GM12878 (cell line): ENCODE measurements around the gene DOCK7. TPM values are rescaled to one million over a fixed set of nuclear protein-coding genes. Genes with fewer than 3 reads are reported as not detected.

ENCODE experiments used
- ATAC-seq: fragments of 200-7000 bp; cut with Tn5 transposase; 3 replicates; pipeline ENCODE4 v1.9.1; 2020; ENCODE audit warnings: mild to moderate bottlenecking, moderate library complexity
- BruUV-seq: library from RNA; stranded (reverse); fragments of 400-500 nt; replicated peaks from 2 replicates; lab custom pipeline; 2021; lab: Mats Ljungman, UMichigan
- CTCF ChIA-PET: fragments of 300-600 bp; sonication (Branson Sonifier 250); formaldehyde crosslinking; extraction: SDS; loops from one replicate; lab custom pipeline; 2021; ENCODE audit warnings: inconsistent platforms; lab: Yijun Ruan, JAX
- POLR2A ChIA-PET: fragments of 350-600 bp; formaldehyde crosslinking; extraction: SDS; loops from one replicate; lab custom pipeline; 2021; ENCODE audit warnings: inconsistent platforms; lab: Charles Lee
- RAD21 ChIA-PET: fragments of 300-600 bp; sonication (Branson Sonifier 250); formaldehyde crosslinking; loops from one replicate; lab custom pipeline; 2023; ENCODE audit warnings: antibody characterized with exemption; ENCODE audit not compliant: unreplicated experiment; lab: Charles Lee
- SMC1A ChIA-PET: fragments of 300-600 bp; sonication (Branson Sonifier 250); formaldehyde crosslinking; loops from one replicate; lab custom pipeline; 2023; ENCODE audit not compliant: unreplicated experiment, uncharacterized antibody; lab: Charles Lee
- DNase-seq: peaks from one replicate; pipeline ENCODE4 v3.0.0-alpha.2; 2011; ENCODE audit warnings: low read depth, low spot score
- FAIRE-seq: peaks from 3 replicates; lab custom pipeline; 2011; peaks lifted over from hg19 to GRCh38; lab: Jason Lieb, UNC
- H2AFZ ChIP-seq: 2 replicates; pipeline ENCODE4 v1.6.0; 2011; ENCODE audit warnings: low read depth, low read length, control low read depth; ENCODE audit not compliant: control insufficient read depth
- H3K27ac ChIP-seq: 2 replicates; pipeline ENCODE4 v1.5.1; 2011; ENCODE audit warnings: control low read depth; ENCODE audit not compliant: control insufficient read depth, insufficient read depth
- H3K27me3 ChIP-seq, 2 experiments: replicated peaks in 1 of 2; 2 replicates each; pipeline versions ENCODE4 v1.6.0 to v1.6.1; 2011; ENCODE audit warnings: low read length in 1 of 2; ENCODE audit not compliant: control insufficient read depth in 2 of 2, insufficient read depth in 2 of 2
- H3K36me3 ChIP-seq, 2 experiments: 2 replicates each; pipeline ENCODE4 v1.5.1; 2011; ENCODE audit warnings: low read length in 1 of 2; ENCODE audit not compliant: control insufficient read depth in 2 of 2, insufficient read depth in 2 of 2
- H3K4me1 ChIP-seq: 2 replicates; pipeline ENCODE4 v1.6.1; 2011; ENCODE audit warnings: mild to moderate bottlenecking, low read length, moderate library complexity, mixed read lengths; ENCODE audit not compliant: control insufficient read depth, insufficient read depth
- H3K4me2 ChIP-seq: 2 replicates; pipeline ENCODE4 v1.6.0; 2011; ENCODE audit warnings: control low read depth; ENCODE audit not compliant: control insufficient read depth, insufficient read depth
- H3K4me3 ChIP-seq: fragments of 200-600 bp; sonication (generic); 2 replicates; pipeline ENCODE4 v1.5.1; 2016
- H3K79me2 ChIP-seq: 2 replicates; pipeline ENCODE4 v1.6.0; 2011; ENCODE audit warnings: low read length; ENCODE audit not compliant: control insufficient read depth, insufficient read depth
- H3K9ac ChIP-seq: 2 replicates; pipeline ENCODE4 v1.8.0; 2011; ENCODE audit warnings: low read length, control low read depth, mixed read lengths; ENCODE audit not compliant: control insufficient read depth, insufficient read depth
- H3K9me3 ChIP-seq: replicated peaks from 3 replicates; pipeline ENCODE4 v1.5.1; 2011; ENCODE audit warnings: mild to moderate bottlenecking, low read length; ENCODE audit not compliant: control insufficient read depth, insufficient read depth
- H4K20me1 ChIP-seq: 2 replicates; pipeline ENCODE4 v1.6.0; 2011; ENCODE audit not compliant: control insufficient read depth, insufficient read depth
- BMI1 ChIP-seq: fragments of 450-650 bp; IDR thresholded peaks from 2 replicates; pipeline ENCODE4 v1.6.1; 2016; ENCODE audit warnings: mild to moderate bottlenecking, moderate library complexity, borderline replicate concordance
- CBFB ChIP-seq: IDR thresholded peaks from 2 replicates; pipeline ENCODE4 v1.6.1; 2016; ENCODE audit warnings: antibody characterized with exemption, low read depth
- GATAD2B ChIP-seq: fragments of 450-650 bp; conservative IDR thresholded peaks from 2 replicates; pipeline ENCODE4 v1.6.1; 2017; ENCODE audit warnings: low read depth, mild to moderate bottlenecking, moderate library complexity
- IKZF1 ChIP-seq: fragments of 450-650 bp; conservative IDR thresholded peaks from 2 replicates; pipeline ENCODE4 v1.6.1; 2017; ENCODE audit warnings: antibody characterized with exemption, mild to moderate bottlenecking
- NBN ChIP-seq: fragments of 450-650 bp; IDR thresholded peaks from 2 replicates; pipeline ENCODE4 v1.6.1; 2016
- POU2F2 ChIP-seq: IDR thresholded peaks from 3 replicates; pipeline ENCODE4 v1.6.1; 2011; ENCODE audit warnings: low read depth, mild to moderate bottlenecking, low read length, borderline replicate concordance
- SMAD1 ChIP-seq: fragments of 450-650 bp; IDR thresholded peaks from 2 replicates; pipeline ENCODE4 v1.6.1; 2018; ENCODE audit warnings: mild to moderate bottlenecking, low read depth; ENCODE audit not compliant: partially characterized antibody
- YY1 ChIP-seq: IDR thresholded peaks from 2 replicates; pipeline ENCODE4 v1.6.1; 2011; ENCODE audit warnings: low read depth, mild to moderate bottlenecking, low read length
- ZBTB40 ChIP-seq: fragments of 450-650 bp; IDR thresholded peaks from 2 replicates; pipeline ENCODE4 v1.6.1; 2016; ENCODE audit warnings: mild to moderate bottlenecking, moderate library complexity, borderline replicate concordance
- ZNF217 ChIP-seq: fragments of 450-650 bp; IDR thresholded peaks from 2 replicates; pipeline ENCODE4 v1.6.1; 2017; ENCODE audit warnings: antibody characterized with exemption, mild to moderate bottlenecking
- WGBS: methylation state at CpG from one replicate; pipeline ENCODE4 v1.1.6; 2016; ENCODE audit warnings: low lambda C conversion rate; ENCODE audit not compliant: insufficient replicate concordance, insufficient coverage; ENCODE audit errors: missing lambda C conversion rate; 5-methylcytosine and 5-hydroxymethylcytosine counted together
- in situ Hi-C: fragments of 300-500 bp; cut with MboI; formaldehyde crosslinking; loops from 9 replicates; pipeline ENCODE4 v1.14.3; 2018; ENCODE audit warnings: mixed read lengths
- intact Hi-C: fragments of 100-400 bp; cut with micrococcal nuclease; formaldehyde crosslinking; loops from one replicate; pipeline ENCODE4 v1.14.2; 2022; ENCODE audit not compliant: unreplicated experiment
- polyA plus RNA-seq, 11 experiments: library from polyadenylated mRNA; depleted of rRNA in 4 of 11; unstranded in 6 of 11; stranded (reverse) in 5 of 11; fragments of >200 nt; fragmentation: Nextera tagmentation in 4 of 11; fragmentation: Illumina TruSeq in 1 of 11; extraction: Ambion mirVana in 4 of 11; extraction: Trizol in 1 of 11; gene quantifications; 1 replicate in 1 of 11; 2 replicates in 10 of 11; pipeline versions ENCODE4 v1.2.1 to v1.2.3, GENCODE V29; 2011 to 2016; ENCODE audit warnings: inconsistent platforms in 2 of 11, missing spikeins in 2 of 11, low read depth in 1 of 11
- total RNA-seq, 4 experiments: library from RNA; depleted of rRNA in 3 of 4; stranded (reverse); fragments of >200 nt in 3 of 4; fragmentation: Illumina TruSeq in 1 of 4; extraction: Trizol in 1 of 4; gene quantifications; 2 replicates each; pipeline versions ENCODE4 v1.2.1 to v1.2.3, GENCODE V29; 2013 to 2021
- TF ChIP-seq, protein P1 (sequence below): IDR thresholded peaks from 2 replicates; pipeline ENCODE4 v1.6.1; 2012; ENCODE audit warnings: low read length, inconsistent platforms
- TF ChIP-seq, protein P2 (sequence below): fragments of 450-650 bp; formaldehyde crosslinking; IDR thresholded peaks from 2 replicates; pipeline ENCODE4 v1.4.0; 2020; ENCODE audit warnings: mild to moderate bottlenecking, moderate library complexity
- TF ChIP-seq, protein P3 (sequence below): fragments of 150-350 bp; IDR thresholded peaks from 2 replicates; pipeline ENCODE4 v1.6.1; 2016; ENCODE audit warnings: low read depth, low read length

DOCK7 gene
- total and polyA plus RNA-seq, 10 of the 15 experiments (the other 5 are each of a cell fraction or from before 2014, with no cell fraction given), result 4.8 to 34.6 (median 26.9) TPM

DNA sequence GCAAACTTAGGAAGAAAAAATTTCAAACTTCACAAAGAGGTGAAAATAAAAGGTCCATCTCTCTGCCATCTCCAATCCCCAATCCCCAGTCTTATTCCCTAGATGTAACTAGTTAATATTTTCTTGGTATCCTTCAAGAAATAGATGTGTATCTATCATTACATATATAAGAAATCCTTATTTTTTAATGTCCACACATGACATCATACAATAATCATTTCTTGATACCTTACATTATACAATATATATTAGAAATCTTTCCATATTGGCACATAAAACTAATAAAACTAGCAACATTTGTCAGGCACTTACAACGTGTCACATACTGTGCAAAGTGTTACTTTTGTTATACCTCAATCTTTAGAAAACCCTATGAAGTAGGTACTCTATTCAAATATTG, 16.2 kb downstream of the DOCK7 start:
- Histone ChIP-seq H3K9me3 (no peaks in the 10 kb centered on the region; the same call in 2 of the 3 replicates), H2AFZ (no peak overlapping the region), H3K36me3 (no peaks in the 10 kb centered on the region), H3K9ac (no peak overlapping the region), H3K27me3 (no peaks in the 10 kb centered on the region), H3K4me1 (no peaks in the 10 kb centered on the region), H4K20me1 (no peaks in the 10 kb centered on the region), H3K79me2 (no peaks in the 10 kb centered on the region), H3K4me3 (no peak overlapping the region), H3K27ac (no peak overlapping the region), H3K4me2 (no peak overlapping the region)
- FAIRE-seq, result no peak
- WGBS, result 55% methylated on average over 1 of the region's 1 CpG
- ChIA-PET SMC1A (interaction anchor here (0.9 kb wide), 1 partner anchor 9 kb away, joined by 3 read pairs; no protein-coding TSS in a partner anchor), CTCF (no interaction called here), RAD21 (no interaction called here), POLR2A (no interaction called here)
- no peak for DNase-seq
- BruUV-seq, result no TSS peak
- in situ Hi-C loops (no loop called here), intact Hi-C loops (no loop called here)
- ATAC-seq, result no peak
- TF ChIP-seq SMAD1 (no peak), BMI1 (no peak), ZBTB40 (no peak), NBN (no peak), YY1 (no peak), IKZF1 (no peak), ZNF217 (no peak), GATAD2B (no peak), CBFB (no peak), POU2F2 (no peak)
- TF ChIP-seq, protein P1, sequence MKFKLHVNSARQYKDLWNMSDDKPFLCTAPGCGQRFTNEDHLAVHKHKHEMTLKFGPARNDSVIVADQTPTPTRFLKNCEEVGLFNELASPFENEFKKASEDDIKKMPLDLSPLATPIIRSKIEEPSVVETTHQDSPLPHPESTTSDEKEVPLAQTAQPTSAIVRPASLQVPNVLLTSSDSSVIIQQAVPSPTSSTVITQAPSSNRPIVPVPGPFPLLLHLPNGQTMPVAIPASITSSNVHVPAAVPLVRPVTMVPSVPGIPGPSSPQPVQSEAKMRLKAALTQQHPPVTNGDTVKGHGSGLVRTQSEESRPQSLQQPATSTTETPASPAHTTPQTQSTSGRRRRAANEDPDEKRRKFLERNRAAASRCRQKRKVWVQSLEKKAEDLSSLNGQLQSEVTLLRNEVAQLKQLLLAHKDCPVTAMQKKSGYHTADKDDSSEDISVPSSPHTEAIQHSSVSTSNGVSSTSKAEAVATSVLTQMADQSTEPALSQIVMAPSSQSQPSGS, result no peak
- TF ChIP-seq, protein P2, sequence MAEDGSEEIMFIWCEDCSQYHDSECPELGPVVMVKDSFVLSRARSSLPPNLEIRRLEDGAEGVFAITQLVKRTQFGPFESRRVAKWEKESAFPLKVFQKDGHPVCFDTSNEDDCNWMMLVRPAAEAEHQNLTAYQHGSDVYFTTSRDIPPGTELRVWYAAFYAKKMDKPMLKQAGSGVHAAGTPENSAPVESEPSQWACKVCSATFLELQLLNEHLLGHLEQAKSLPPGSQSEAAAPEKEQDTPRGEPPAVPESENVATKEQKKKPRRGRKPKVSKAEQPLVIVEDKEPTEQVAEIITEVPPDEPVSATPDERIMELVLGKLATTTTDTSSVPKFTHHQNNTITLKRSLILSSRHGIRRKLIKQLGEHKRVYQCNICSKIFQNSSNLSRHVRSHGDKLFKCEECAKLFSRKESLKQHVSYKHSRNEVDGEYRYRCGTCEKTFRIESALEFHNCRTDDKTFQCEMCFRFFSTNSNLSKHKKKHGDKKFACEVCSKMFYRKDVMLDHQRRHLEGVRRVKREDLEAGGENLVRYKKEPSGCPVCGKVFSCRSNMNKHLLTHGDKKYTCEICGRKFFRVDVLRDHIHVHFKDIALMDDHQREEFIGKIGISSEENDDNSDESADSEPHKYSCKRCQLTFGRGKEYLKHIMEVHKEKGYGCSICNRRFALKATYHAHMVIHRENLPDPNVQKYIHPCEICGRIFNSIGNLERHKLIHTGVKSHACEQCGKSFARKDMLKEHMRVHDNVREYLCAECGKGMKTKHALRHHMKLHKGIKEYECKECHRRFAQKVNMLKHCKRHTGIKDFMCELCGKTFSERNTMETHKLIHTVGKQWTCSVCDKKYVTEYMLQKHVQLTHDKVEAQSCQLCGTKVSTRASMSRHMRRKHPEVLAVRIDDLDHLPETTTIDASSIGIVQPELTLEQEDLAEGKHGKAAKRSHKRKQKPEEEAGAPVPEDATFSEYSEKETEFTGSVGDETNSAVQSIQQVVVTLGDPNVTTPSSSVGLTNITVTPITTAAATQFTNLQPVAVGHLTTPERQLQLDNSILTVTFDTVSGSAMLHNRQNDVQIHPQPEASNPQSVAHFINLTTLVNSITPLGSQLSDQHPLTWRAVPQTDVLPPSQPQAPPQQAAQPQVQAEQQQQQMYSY (CRISPR knock-in tag), result no peak
- TF ChIP-seq, protein P3, sequence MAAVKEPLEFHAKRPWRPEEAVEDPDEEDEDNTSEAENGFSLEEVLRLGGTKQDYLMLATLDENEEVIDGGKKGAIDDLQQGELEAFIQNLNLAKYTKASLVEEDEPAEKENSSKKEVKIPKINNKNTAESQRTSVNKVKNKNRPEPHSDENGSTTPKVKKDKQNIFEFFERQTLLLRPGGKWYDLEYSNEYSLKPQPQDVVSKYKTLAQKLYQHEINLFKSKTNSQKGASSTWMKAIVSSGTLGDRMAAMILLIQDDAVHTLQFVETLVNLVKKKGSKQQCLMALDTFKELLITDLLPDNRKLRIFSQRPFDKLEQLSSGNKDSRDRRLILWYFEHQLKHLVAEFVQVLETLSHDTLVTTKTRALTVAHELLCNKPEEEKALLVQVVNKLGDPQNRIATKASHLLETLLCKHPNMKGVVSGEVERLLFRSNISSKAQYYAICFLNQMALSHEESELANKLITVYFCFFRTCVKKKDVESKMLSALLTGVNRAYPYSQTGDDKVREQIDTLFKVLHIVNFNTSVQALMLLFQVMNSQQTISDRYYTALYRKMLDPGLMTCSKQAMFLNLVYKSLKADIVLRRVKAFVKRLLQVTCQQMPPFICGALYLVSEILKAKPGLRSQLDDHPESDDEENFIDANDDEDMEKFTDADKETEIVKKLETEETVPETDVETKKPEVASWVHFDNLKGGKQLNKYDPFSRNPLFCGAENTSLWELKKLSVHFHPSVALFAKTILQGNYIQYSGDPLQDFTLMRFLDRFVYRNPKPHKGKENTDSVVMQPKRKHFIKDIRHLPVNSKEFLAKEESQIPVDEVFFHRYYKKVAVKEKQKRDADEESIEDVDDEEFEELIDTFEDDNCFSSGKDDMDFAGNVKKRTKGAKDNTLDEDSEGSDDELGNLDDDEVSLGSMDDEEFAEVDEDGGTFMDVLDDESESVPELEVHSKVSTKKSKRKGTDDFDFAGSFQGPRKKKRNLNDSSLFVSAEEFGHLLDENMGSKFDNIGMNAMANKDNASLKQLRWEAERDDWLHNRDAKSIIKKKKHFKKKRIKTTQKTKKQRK, result no peak
